Nasal cavity respiratory epithelium epithelial cell of viscerocranial mucosa (primary cell): ENCODE data around the gene JAKMIP3. TPM values are rescaled to one million over a fixed set of nuclear protein-coding genes. Genes with fewer than 3 reads are reported as not detected.

Experiments used
- total RNA-seq: library from RNA; depleted of rRNA; stranded (reverse); fragments of >200 nt; gene quantifications from 2 replicates; pipeline ENCODE4 v1.2.3, GENCODE V29; 2014

The JAKMIP3 gene
- 0.07 TPM in 1 of 2 replicates, not detected in the other for total RNA-seq

GRCh38 chr10:132065491-132066105, at the start of gene JAKMIP3:
Gene JAKMIP3 (plus strand): TSS chr10:132065946. CDS start chr10:132104809, 38,863 bp downstream.

Other genes with a start within 250 kb of the JAKMIP3 start
- gene PPP2R2D, start 164.9 kb upstream of the JAKMIP3 start, total RNA-seq: 35.5 and 47.8 TPM in 2 replicates
- 35.9 and 91.3 TPM in 2 replicates for gene BNIP3, start 84.0 kb upstream of the JAKMIP3 start, total RNA-seq
- gene DPYSL4, start 121.0 kb downstream of the JAKMIP3 start, total RNA-seq: 11.7 TPM in 1 of 2 replicates, not detected in the other
- 7.2 and 11.6 TPM in 2 replicates for gene STK32C, start 242.0 kb downstream of the JAKMIP3 start, total RNA-seq